ENCODE data around the gene TNFAIP8. TPM values are rescaled to one million over a fixed set of nuclear protein-coding genes. Genes with fewer than 3 reads are reported as not detected.
"Not testable (repeated sequence)": the region's sequence is repeated elsewhere in the genome, so short reads cannot be mapped to it uniquely, and the experiment has no call there.

The TNFAIP8 gene
- total and polyA plus RNA-seq, 9 donors = 1.4 to 14.6 (median 5.0) TPM

GRCh38 chr5:119411361-119412278 lies 55.8 kb downstream of the TNFAIP8 start:
- no peaks in the 10 kb centered on the region for H3K27me3 ChIP-seq
- H3K27ac ChIP-seq = peak overlapping the region in 1 of 2 donors; percentile 6
- no peaks in the 10 kb centered on the region for H3K9me3 ChIP-seq
- H3K4me3 ChIP-seq = peak overlapping the region; percentile 45
- 5 to 6% (median 6%) methylated on average over 15 of the region's 15 CpGs for WGBS, 3 donors
- DNase-seq = peak; percentile 19 to 60 (median 28)
- H3K4me1 ChIP-seq (ENCODE audit: insufficient read depth) = no peaks in the 10 kb centered on the region
- no peak for TF ChIP-seq POLR2A (IDR thresholded peaks at IDR 0.05)
- TF ChIP-seq CTCF (IDR thresholded peaks at IDR 0.05) = peak; percentile 80 to 84 (median 82)
- no peaks in the 10 kb centered on the region for H3K36me3 ChIP-seq
- intact Hi-C loops (cut with DNase I) = loop anchor here in 3 of 4 donors (1.0 to 10.0 kb wide), 4 partner anchors 74 to 424 kb away; partner anchors contain the start of gene DTWD2 (in 3 of the 3)

GRCh38 chr5:119412279-119413227 lies 56.7 kb downstream of the TNFAIP8 start:
- DNase-seq = no peak
- intact Hi-C loops (cut with DNase I) = loop anchor here in 3 of 4 donors (1.0 to 10.0 kb wide), 4 partner anchors 75 to 425 kb away; partner anchors contain the start of gene DTWD2 (in 3 of the 3)
- Histone ChIP-seq H3K4me3 (no peak overlapping the region), H3K27me3 (no peaks in the 10 kb centered on the region), H3K4me1 (ENCODE audit: insufficient read depth) (no peaks in the 10 kb centered on the region), H3K27ac (no peak overlapping the region), H3K9me3 (no peaks in the 10 kb centered on the region), H3K36me3 (no peaks in the 10 kb centered on the region)
- no peak for TF ChIP-seq EP300 (IDR thresholded peaks at IDR 0.05)
- no peak for TF ChIP-seq POLR2A (IDR thresholded peaks at IDR 0.05)
- peak in 1 of 3 donors; percentile 7 for TF ChIP-seq CTCF (IDR thresholded peaks at IDR 0.05)
- 35 to 40% (median 36%) methylated on average over 9 of the region's 9 CpGs for WGBS, 3 donors

GRCh38 chr5:119414124-119414734 lies 58.4 kb downstream of the TNFAIP8 start:
- H3K27ac ChIP-seq; H3K36me3 ChIP-seq; H3K4me1 ChIP-seq (ENCODE audit: insufficient read depth); H3K27me3 ChIP-seq; DNase-seq; H3K9me3 ChIP-seq; H3K4me3 ChIP-seq: not testable (repeated sequence)
- WGBS, 3 donors = 83 to 85% (median 85%) methylated on average over 13 of the region's 13 CpGs
- intact Hi-C loops (cut with DNase I) = loop anchor here in 2 of 4 donors (5.0 to 10.0 kb wide), 3 partner anchors 77 to 427 kb away; partner anchors contain the start of gene DTWD2 (in 2 of the 2)

GRCh38 chr5:119417891-119418605 lies 62.2 kb downstream of the TNFAIP8 start:
- no peak overlapping the region for H3K4me3 ChIP-seq
- no peaks in the 10 kb centered on the region for H3K9me3 ChIP-seq
- no peaks in the 10 kb centered on the region for H3K27me3 ChIP-seq
- TF ChIP-seq EP300 (IDR thresholded peaks at IDR 0.05) = no peak
- no peak for TF ChIP-seq POLR2A (IDR thresholded peaks at IDR 0.05)
- TF ChIP-seq CTCF (IDR thresholded peaks at IDR 0.05) = no peak
- no peaks in the 10 kb centered on the region for H3K4me1 ChIP-seq (ENCODE audit: insufficient read depth)
- WGBS, 3 donors = 64 to 77% (median 70%) methylated on average over 5 of the region's 5 CpGs
- H3K27ac ChIP-seq = no peak overlapping the region
- DNase-seq = no peak
- intact Hi-C loops (cut with DNase I) = loop anchor here in 1 of 4 donors (10.0 kb wide), 1 partner anchor 153 kb away; no protein-coding TSS in a partner anchor
- no peaks in the 10 kb centered on the region for H3K36me3 ChIP-seq

All from ovary (tissue), 9 donors.